ELF-1 (cell line): ENCODE measurements around the gene NBAS.

Experiments
- DNase-seq: peaks from one replicate; pipeline ENCODE4 v3.0.0-alpha.2; 2016; ENCODE audit warnings: low read depth, low spot score

Gene NBAS

GRCh38 chr2:15311201-15311907, 249.8 kb downstream of the NBAS start:
- no peak for DNase-seq

GRCh38 chr2:15307526-15307925, 253.6 kb downstream of the NBAS start:
- no peak for DNase-seq

- no peak for DNase-seq
These were observed 254.4 kb downstream of the NBAS start for GRCh38 chr2:15306706-15307105.

- no peak for DNase-seq
These were observed 257.3 kb downstream of the NBAS start for GRCh38 chr2:15303874-15304273.

- DNase-seq: no peak
These were observed 259.0 kb downstream of the NBAS start for GRCh38 chr2:15302154-15302553.

- DNase-seq: no peak
These were observed 260.2 kb downstream of the NBAS start for GRCh38 chr2:15300624-15301573.

GRCh38 chr2:15299904-15300520, 261.1 kb downstream of the NBAS start:
- DNase-seq: no peak

GRCh38 chr2:15298770-15299169, 262.4 kb downstream of the NBAS start:
- no peak for DNase-seq

- DNase-seq: no peak
These were observed 267.7 kb downstream of the NBAS start for GRCh38 chr2:15293262-15293937.

GRCh38 chr2:15287447-15288184, 273.5 kb downstream of the NBAS start:
- no peak for DNase-seq

- no peak for DNase-seq
These were observed 276.5 kb downstream of the NBAS start for GRCh38 chr2:15284614-15285013.

- DNase-seq: no peak
These were observed 279.5 kb downstream of the NBAS start for GRCh38 chr2:15281681-15282080.

- DNase-seq: no peak
These were observed 281.8 kb downstream of the NBAS start for GRCh38 chr2:15279201-15279876.

- no peak for DNase-seq
These were observed 282.8 kb downstream of the NBAS start for GRCh38 chr2:15278296-15278695.

GRCh38 chr2:15275346-15275745, 285.8 kb downstream of the NBAS start:
- no peak for DNase-seq

- no peak for DNase-seq
These were observed 287.7 kb downstream of the NBAS start for GRCh38 chr2:15273452-15273851.

- DNase-seq: no peak
These were observed 288.2 kb downstream of the NBAS start for GRCh38 chr2:15272942-15273341.

GRCh38 chr2:15271941-15272542, 289.1 kb downstream of the NBAS start:
- DNase-seq: no peak

GRCh38 chr2:15271276-15271675, 289.9 kb downstream of the NBAS start:
- no peak for DNase-seq

- DNase-seq: no peak
These were observed 292.1 kb downstream of the NBAS start for GRCh38 chr2:15269043-15269442.
